Measurements from ENCODE around the gene EBPL. TPM values are rescaled to one million over a fixed set of nuclear protein-coding genes. Genes with fewer than 3 reads are reported as not detected.

EBPL gene
- polyA plus RNA-seq (2011; rRNA removed) (94.4 and 95.0 TPM in 2 replicates), polyA plus RNA-seq (2017; fragmentation: RNase III; extraction: RNeasy Plus Mini Kit Qiagen cat#74134 plus additional on column Dnase treatment) (51.8 to 56.7 TPM (median 53.1 TPM) in 3 replicates), polyA minus RNA-seq (2011; rRNA and poly(A)+ RNA removed) (22.4 and 24.4 TPM in 2 replicates)
- 104 and 121 TPM in 2 replicates for polyA plus RNA-seq (2012; cell fraction: cytosol; rRNA removed)
- polyA plus RNA-seq (2012; cell fraction: nucleus; rRNA removed) = 57.5 and 70.9 TPM in 2 replicates

DNA sequence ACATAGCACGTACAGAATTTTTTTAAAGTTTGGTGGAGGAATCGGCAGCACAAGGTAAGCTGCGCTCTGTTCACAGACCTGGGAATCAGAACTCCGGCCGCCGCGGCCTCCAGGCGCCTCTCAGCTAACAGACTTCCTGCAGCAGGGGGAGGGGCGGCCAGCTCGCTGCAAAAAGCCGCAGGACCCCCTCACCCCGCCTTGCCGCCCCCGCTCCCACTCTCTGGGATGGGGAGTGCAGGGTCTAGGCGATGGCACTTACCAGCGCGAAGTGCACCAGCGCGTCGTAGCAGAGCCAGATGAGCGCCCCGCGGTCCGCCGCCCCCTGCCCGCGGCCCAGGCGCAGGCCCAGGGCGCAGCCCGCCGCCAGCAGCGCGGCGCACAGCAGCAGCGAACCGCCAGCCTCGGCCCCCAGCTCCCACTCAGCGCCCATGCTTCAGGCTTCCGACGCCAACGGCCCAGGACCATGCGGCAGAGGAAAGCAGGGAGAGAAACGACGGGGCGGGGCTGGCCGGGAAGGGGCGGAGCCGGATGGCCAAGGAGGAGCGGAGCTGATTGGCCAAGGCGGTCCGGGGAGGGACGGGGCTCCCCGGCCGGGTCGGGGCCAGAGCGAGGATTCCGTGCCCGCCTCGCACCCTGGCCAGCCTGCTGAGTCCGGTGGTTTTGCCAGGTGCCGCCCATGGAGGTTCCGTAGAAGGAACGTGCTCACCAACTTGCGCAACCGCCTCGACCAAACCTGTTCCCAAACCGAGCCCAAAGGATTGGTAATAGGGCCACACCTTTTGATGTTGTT is at the start of gene EBPL:
Gene EBPL, minus strand, starts transcription at position 492 of the 790 bp plus-strand sequence. Its CDS starts 62 bp downstream, at position 430.
- peak within 1 kb of the TSS; percentile 74 for H3K4me3 ChIP-seq
- peak; percentile 77 to 87 for DNase-seq (ENCODE audit: low read depth in 1 of 2, low spot score in 1 of 2)
- POLR2A ChIA-PET = interaction anchor here (0.7 to 1.4 kb wide), 8 partner anchors 13 to 391 kb away, joined by 3 to 9 read pairs (median 4); partner anchors contain the start of genes KPNA3, SPRYD7 and TRIM13
- CTCF ChIA-PET = interaction anchor here (1.0 kb wide), 1 partner anchor 20 kb away, joined by 3 read pairs; no protein-coding TSS in a partner anchor
- peak; percentile 97 for ATAC-seq
- WGBS (ENCODE audit: missing lambda C conversion rate) = 3% methylated on average over 30 of the region's 67 CpGs
- H3K4me1 ChIP-seq = peaks cover 16% of the 10 kb centered on the region; the same call in 2 of the 3 replicates
- no peaks in the 10 kb centered on the region for H3K9me3 ChIP-seq
- H3K27ac ChIP-seq = peak within 1 kb of the TSS; percentile 89 to 99
- FAIRE-seq = no peak
- peak within 1 kb of the TSS; percentile 93 for H3K4me2 ChIP-seq
- TF ChIP-seq CHD4 (IDR thresholded peaks at IDR 0.05; ENCODE audit: borderline replicate concordance) (no peak), HOXA7 (CRISPR knock-in tag; IDR thresholded peaks at IDR 0.05) (no peak), MYC (IDR thresholded peaks at IDR 0.05; ENCODE audit: borderline replicate concordance, low read length) (0 out of 2 replicates have a peak, but pooled peaks have one; percentile 58), JUNB (IDR thresholded peaks at IDR 0.05) (no peak), BHLHE40 (IDR thresholded peaks at IDR 0.05; ENCODE audit: low read depth, low read length) (no peak), ZFP36 (IDR thresholded peaks at IDR 0.05; ENCODE audit: borderline replicate concordance, partially characterized antibody) (no peak), NPAS2 (CRISPR knock-in tag; IDR thresholded peaks at IDR 0.05; ENCODE audit: borderline replicate concordance) (no peak), EHF (CRISPR knock-in tag; IDR thresholded peaks at IDR 0.05) (no peak), CEBPB (IDR thresholded peaks at IDR 0.05) (peak; percentile 71 to 92; a peak in 3 of 4 replicates), HDAC2 (IDR thresholded peaks at IDR 0.05) (no peak), KDM5A (IDR thresholded peaks at IDR 0.05) (no peak), TP53 (CRISPR knock-in tag; IDR thresholded peaks at IDR 0.05) (no peak), NR3C1 (IDR thresholded peaks at IDR 0.05) (no peak), CHD2 (IDR thresholded peaks at IDR 0.05; ENCODE audit: low read length, partially characterized antibody) (no peak), RNF2 (IDR thresholded peaks at IDR 0.05; ENCODE audit: borderline replicate concordance, low read depth) (no peak), HOXB5 (CRISPR knock-in tag; IDR thresholded peaks at IDR 0.05) (peak; percentile 28; the same call in 1 of the 2 replicates), HOXB13 (CRISPR knock-in tag; IDR thresholded peaks at IDR 0.05; ENCODE audit: low read depth) (no peak), ZNF302 (CRISPR knock-in tag; IDR thresholded peaks at IDR 0.05) (no peak), EHMT2 (IDR thresholded peaks at IDR 0.05; ENCODE audit: low read depth) (no peak), ESRRA (IDR thresholded peaks at IDR 0.05; ENCODE audit: borderline replicate concordance, low read length) (no peak)
- TF ChIP-seq, protein P1, sequence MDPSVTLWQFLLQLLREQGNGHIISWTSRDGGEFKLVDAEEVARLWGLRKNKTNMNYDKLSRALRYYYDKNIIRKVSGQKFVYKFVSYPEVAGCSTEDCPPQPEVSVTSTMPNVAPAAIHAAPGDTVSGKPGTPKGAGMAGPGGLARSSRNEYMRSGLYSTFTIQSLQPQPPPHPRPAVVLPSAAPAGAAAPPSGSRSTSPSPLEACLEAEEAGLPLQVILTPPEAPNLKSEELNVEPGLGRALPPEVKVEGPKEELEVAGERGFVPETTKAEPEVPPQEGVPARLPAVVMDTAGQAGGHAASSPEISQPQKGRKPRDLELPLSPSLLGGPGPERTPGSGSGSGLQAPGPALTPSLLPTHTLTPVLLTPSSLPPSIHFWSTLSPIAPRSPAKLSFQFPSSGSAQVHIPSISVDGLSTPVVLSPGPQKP (IDR thresholded peaks at IDR 0.05; ENCODE audit: low read depth, low read length) = no peak
- TF ChIP-seq, protein P2, sequence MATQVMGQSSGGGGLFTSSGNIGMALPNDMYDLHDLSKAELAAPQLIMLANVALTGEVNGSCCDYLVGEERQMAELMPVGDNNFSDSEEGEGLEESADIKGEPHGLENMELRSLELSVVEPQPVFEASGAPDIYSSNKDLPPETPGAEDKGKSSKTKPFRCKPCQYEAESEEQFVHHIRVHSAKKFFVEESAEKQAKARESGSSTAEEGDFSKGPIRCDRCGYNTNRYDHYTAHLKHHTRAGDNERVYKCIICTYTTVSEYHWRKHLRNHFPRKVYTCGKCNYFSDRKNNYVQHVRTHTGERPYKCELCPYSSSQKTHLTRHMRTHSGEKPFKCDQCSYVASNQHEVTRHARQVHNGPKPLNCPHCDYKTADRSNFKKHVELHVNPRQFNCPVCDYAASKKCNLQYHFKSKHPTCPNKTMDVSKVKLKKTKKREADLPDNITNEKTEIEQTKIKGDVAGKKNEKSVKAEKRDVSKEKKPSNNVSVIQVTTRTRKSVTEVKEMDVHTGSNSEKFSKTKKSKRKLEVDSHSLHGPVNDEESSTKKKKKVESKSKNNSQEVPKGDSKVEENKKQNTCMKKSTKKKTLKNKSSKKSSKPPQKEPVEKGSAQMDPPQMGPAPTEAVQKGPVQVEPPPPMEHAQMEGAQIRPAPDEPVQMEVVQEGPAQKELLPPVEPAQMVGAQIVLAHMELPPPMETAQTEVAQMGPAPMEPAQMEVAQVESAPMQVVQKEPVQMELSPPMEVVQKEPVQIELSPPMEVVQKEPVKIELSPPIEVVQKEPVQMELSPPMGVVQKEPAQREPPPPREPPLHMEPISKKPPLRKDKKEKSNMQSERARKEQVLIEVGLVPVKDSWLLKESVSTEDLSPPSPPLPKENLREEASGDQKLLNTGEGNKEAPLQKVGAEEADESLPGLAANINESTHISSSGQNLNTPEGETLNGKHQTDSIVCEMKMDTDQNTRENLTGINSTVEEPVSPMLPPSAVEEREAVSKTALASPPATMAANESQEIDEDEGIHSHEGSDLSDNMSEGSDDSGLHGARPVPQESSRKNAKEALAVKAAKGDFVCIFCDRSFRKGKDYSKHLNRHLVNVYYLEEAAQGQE (IDR thresholded peaks at IDR 0.05) = no peak
- TF ChIP-seq, protein P3, sequence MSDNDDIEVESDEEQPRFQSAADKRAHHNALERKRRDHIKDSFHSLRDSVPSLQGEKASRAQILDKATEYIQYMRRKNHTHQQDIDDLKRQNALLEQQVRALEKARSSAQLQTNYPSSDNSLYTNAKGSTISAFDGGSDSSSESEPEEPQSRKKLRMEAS (IDR thresholded peaks at IDR 0.05) = peak; percentile 89
- TF ChIP-seq, protein P4, sequence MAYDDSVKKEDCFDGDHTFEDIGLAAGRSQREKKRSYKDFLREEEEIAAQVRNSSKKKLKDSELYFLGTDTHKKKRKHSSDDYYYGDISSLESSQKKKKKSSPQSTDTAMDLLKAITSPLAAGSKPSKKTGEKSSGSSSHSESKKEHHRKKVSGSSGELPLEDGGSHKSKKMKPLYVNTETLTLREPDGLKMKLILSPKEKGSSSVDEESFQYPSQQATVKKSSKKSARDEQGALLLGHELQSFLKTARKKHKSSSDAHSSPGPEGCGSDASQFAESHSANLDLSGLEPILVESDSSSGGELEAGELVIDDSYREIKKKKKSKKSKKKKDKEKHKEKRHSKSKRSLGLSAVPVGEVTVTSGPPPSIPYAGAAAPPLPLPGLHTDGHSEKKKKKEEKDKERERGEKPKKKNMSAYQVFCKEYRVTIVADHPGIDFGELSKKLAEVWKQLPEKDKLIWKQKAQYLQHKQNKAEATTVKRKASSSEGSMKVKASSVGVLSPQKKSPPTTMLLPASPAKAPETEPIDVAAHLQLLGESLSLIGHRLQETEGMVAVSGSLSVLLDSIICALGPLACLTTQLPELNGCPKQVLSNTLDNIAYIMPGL (CRISPR knock-in tag; IDR thresholded peaks at IDR 0.05; ENCODE audit: borderline replicate concordance) = no peak
- TF ChIP-seq, protein P5, sequence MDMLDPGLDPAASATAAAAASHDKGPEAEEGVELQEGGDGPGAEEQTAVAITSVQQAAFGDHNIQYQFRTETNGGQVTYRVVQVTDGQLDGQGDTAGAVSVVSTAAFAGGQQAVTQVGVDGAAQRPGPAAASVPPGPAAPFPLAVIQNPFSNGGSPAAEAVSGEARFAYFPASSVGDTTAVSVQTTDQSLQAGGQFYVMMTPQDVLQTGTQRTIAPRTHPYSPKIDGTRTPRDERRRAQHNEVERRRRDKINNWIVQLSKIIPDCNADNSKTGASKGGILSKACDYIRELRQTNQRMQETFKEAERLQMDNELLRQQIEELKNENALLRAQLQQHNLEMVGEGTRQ (IDR thresholded peaks at IDR 0.05) = no peak
- TF ChIP-seq, protein P6, sequence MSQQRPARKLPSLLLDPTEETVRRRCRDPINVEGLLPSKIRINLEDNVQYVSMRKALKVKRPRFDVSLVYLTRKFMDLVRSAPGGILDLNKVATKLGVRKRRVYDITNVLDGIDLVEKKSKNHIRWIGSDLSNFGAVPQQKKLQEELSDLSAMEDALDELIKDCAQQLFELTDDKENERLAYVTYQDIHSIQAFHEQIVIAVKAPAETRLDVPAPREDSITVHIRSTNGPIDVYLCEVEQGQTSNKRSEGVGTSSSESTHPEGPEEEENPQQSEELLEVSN (IDR thresholded peaks at IDR 0.05; ENCODE audit: borderline replicate concordance, low read depth) = peak; percentile 83
- TF ChIP-seq, protein P7, sequence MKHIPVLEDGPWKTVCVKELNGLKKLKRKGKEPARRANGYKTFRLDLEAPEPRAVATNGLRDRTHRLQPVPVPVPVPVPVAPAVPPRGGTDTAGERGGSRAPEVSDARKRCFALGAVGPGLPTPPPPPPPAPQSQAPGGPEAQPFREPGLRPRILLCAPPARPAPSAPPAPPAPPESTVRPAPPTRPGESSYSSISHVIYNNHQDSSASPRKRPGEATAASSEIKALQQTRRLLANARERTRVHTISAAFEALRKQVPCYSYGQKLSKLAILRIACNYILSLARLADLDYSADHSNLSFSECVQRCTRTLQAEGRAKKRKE (CRISPR knock-in tag; IDR thresholded peaks at IDR 0.05; ENCODE audit: low read depth) = no peak
- TF ChIP-seq, protein P8, sequence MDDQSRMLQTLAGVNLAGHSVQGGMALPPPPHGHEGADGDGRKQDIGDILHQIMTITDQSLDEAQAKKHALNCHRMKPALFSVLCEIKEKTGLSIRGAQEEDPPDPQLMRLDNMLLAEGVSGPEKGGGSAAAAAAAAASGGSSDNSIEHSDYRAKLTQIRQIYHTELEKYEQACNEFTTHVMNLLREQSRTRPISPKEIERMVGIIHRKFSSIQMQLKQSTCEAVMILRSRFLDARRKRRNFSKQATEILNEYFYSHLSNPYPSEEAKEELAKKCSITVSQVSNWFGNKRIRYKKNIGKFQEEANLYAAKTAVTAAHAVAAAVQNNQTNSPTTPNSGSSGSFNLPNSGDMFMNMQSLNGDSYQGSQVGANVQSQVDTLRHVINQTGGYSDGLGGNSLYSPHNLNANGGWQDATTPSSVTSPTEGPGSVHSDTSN (IDR thresholded peaks at IDR 0.05) = no peak

All from A549 (cell line).